ENCODE results near the gene CFP.
"Not testable (repeated sequence)": the region's sequence is repeated elsewhere in the genome, so short reads cannot be mapped to it uniquely, and the experiment has no call there.

Gene CFP

DNA sequence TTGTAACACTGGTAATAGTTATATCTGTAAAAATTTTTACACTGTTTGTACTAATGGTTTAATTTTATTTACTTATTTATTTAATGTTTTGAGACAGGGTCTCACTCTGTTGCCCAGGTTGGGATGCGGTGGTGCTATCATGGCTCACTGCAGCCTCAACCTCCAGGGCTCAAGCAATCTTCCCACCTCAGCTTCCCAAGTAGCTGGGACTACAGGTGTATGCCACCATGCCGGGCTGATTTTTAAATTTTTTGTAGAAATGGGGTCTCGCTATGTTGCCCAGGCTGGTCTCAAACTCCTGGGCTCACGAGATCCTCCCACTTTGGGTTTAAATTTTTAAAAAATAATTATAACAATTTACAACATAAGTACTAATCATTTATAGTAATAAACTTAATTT is 26.6 kb downstream of the CFP start:
- not testable (repeated sequence) for DNase-seq (ENCODE audit: low spot score)

GRCh38 chrX:47597222-47597621 is 32.5 kb downstream of the CFP start:
- DNase-seq (ENCODE audit: low spot score): no peak

GRCh38 chrX:47596256-47596655 is 33.5 kb downstream of the CFP start:
- DNase-seq (ENCODE audit: low spot score): no peak

DNA sequence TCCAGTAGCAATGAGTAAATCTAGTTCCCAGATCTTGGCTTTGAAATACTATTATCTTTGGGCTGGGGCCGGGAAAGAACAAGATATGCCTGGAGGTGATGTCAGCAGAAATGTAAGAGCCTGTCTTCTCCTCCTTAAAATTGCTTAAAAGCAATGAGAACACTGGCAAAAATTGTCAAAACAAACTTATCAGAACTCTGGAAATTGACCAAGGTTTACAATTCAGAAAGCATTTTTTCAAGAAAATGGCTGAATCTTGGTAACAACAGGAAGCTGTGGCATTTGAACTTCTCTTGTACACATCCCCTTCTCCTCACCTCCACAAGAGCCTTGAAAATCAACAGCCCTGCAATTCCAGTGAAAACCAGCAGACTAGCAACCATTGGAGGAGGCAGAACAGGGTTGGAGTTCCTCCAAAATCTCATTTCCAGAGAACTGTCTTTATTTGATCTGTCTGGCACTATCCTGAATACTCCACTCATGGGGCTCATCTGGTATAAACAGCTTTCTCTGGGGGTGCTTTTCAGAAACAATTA is 33.9 kb downstream of the CFP start:
- DNase-seq (ENCODE audit: low spot score): no peak

GRCh38 chrX:47593522-47593921 is 36.2 kb downstream of the CFP start:
- DNase-seq (ENCODE audit: low spot score): no peak

- no peak for DNase-seq (ENCODE audit: low spot score)
Measured at GRCh38 chrX:47590984-47591383, 38.7 kb downstream of the CFP start.

DNA sequence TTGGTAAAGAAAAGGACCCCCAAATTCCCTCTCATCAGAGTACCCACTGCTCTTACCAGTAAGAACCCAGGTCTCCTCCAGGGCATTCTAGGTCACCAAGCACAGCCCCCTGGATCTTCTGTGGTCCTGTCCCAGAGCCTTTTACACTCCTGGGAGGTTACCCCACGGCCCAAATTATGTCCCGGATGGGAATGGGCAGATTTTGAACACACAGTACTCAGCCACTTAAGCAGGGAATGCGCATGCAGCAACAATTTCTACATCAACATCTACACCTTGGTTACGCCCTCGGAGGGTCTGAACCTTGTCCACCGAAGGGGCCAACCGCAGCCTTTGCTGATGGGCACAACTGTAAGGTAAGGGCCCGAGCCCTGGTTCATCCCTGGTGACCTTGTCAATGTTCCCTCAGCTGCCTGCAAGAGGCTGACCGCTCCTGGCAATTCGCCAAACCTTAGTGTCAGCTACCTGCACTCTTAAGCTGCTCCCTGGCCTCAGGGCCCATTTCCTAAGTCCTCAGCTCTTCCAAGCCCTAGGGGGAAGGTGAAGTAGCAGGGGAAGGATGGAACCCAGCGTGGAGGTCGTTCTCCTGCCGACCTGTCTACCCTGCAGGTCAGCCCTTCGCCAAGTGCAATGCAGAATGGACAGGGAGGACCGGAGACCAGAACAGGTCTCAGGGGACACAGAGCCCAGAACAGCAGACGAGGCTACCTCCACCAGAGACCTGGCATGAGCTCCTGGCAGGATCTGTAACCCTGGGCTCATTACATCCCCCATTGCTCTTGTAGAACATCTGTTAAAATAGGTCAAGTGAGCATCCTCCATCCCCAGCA is 41.6 kb downstream of the CFP start:
- no peak for DNase-seq (ENCODE audit: low spot score)

DNA sequence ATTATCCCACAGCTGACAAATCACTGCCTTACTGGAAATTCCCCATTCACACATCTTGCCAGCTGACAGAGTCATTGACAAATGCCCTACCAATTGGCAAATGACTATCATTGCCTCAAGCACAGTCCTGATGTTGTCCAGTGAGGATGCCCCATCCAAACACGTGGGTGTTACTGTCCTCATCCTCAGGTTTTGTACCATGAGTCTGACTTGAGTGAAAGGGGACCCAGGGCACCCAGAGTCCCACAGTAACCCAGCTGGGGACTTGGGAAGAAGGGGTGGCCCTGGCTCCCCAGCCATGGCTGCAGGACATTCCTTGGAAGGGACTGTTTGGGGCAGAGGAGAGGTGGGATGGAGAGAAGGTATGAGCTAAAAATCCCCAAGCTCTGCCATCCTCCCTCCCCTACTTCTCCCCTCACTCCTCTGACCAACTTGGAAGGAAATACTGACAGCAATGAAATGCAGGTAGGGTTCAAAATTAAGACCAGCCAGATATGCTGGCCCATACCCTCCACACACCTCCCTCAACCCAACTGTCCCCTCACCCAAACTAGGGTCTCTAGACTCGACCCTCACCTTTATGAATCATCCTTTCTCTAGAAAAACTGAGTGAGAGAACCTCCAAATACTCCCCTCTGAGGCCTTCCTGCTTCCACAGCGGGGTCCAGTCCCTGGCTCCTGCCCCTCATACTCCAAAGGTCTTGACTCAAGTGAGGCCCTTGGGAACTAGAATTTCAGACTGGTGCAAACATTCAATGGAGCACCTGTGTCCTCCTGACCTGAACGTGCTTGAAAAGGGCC is 42.4 kb downstream of the CFP start:
- DNase-seq (ENCODE audit: low spot score): no peak

DNA sequence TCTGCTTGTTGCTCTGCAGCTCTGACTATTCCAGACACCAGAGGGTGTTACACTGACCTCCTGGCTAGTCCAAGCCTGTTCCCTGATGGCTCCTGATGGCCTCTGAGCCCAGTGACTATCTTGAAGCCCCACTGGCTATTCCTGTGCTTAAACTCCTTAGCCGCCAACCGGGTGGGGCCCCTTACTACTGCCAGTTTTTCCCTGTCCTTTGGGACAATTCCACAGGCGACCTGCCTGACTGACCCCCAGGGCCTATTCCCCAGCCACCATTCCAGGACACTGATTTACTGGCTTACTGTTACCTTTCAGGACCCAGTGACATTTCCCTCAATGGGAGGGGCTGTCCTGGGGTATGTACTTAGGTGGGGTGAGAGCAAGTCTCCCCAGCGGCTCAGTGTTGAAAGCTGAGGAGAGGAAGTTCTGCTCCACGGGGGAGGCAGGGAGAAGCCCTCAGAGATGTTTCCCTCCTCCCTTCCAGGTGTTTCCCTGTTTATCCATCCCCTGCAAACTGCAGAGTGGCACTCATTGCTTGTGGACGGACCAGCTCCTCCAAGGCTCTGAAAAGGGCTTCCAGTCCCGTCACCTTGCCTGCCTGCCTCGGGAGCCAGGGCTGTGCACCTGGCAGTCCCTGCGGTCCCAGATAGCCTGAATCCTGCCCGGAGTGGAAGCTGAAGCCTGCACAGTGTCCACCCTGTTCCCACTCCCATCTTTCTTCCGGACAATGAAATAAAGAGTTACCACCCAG is 43.5 kb downstream of the CFP start:
- DNase-seq (ENCODE audit: low spot score): no peak

DNA sequence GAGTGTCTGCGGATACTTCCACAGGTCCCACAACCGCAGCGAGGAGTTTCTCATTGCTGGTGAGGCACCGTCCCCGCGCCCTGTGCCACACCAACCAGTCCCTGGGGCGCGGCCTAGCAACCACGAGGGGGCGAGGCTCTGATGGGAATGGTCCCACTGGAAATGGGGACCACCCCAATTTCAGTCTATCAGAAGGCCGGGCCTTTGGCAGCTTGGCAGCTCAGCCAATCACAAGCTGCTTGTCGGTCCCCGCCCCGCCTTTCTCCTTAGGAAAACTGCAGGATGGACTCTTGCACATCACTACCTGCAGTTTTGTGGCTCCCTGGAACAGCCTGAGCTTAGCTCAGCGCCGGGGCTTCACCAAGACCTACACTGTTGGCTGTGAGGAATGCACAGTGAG is 44.5 kb downstream of the CFP start:
- no peak for DNase-seq (ENCODE audit: low spot score)

GRCh38 chrX:47584714-47585113 is 45.0 kb downstream of the CFP start:
- DNase-seq (ENCODE audit: low spot score): no peak

- DNase-seq (ENCODE audit: low spot score): no peak
Measured at GRCh38 chrX:47583240-47583861, 46.4 kb downstream of the CFP start.

GRCh38 chrX:47581731-47582647 is 47.7 kb downstream of the CFP start, which contains the start of gene TIMP1:
Gene TIMP1, plus strand, starts transcription at chrX:47582436. Its CDS starts 980 bp downstream, at chrX:47583416.
- peak; percentile 81 for DNase-seq (ENCODE audit: low spot score)

- DNase-seq (ENCODE audit: low spot score): no peak
Measured at GRCh38 chrX:47579537-47579936, 50.2 kb downstream of the CFP start.

DNA sequence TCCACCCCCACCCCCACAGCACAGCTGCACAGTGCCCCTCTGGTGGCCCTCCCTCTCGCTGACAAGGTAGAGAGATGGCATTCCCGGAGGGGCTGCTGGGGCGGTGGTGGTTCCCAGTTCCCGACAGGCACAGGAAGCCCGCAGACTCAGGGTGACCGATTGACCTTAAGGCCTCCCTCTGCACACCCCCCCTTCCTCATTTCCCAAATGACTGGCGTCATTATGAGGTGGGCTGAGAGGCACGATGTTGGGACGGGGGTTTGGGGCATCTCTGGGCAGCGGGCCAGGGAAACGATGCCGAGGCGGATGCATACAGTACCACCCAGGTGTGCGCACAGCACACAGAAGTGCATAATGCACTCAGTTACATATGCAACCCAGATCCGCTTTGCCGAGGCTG is 51.0 kb downstream of the CFP start:
- DNase-seq (ENCODE audit: low spot score): no peak

DNA sequence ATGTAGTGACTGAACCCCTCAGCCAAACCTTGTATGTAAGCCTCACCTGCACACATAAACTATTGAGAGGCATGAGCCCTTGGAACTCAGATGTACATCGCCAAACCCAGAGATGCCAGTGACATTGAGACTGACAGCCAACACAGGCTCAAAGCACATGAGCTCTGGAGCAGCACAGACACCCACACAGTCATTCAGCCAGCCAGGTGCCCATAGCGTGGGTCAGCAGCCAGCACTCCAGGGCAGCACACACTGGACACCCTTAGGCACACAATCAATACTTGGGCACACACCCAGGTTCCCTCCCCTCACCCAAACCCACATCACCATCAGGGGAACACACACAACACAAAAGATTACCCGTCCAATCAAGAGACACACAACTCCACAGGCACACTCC is 51.8 kb downstream of the CFP start:
- DNase-seq (ENCODE audit: low spot score): no peak

DNA sequence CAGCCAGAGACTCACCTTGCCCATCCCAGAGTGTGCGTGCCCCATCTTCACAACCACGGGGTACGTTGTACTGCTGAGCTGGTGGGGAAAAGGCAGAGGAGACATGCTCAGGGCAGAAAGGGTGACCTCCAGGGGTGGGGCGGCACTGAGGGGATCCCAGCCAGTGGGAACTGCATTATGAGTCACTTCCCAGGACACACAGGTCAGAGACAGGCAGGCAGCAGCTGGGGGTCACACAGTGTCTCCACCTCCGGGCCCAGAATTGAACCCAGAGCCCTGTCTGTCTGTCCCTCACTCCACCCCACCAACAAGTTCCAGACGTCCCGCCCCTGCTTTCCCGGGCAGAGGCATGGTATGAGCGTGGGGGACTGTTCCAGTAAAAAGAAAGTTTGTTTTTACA is 52.3 kb downstream of the CFP start:
- no peak for DNase-seq (ENCODE audit: low spot score)

DNA sequence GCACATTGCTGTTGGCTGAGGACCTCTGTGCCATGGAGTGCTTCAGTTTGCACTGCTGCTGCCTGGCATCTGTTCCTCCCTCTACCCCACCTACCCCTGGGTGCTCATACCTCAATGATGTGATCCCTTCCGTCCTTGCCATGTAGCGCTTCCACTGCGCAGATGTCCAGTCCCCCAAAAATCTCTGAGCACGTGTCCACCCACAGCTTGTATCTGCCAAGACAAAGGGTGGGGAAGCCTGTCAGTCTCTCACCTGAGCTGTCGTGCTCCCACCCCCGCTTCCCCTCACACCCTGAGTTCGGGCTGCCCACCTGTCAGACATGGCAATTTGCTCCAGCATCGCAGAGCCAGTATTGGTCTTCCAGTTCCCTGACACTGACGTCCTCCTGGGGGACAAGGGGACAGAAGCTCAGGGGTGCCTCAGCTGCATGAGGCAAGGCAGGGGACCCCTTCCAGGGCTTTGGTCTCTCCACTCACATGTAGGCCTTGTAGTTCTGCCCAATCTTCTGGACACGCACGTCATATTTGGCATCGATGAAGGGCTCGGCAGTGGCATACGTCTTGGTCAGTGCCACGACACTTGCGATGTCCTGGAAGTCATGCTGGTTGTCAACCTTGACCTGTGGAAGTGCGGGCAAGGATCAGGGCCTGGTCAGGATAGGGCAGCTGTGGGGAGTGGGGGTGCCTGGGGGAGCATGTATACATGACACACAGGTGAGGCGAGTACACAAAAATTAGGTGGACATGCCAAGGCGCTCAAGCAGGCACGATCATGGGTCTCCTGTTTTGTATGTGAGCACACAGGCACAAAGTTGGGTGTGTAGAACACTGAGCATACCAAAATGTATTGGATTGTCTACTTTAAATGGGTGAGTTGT is 53.5 kb downstream of the CFP start:
- DNase-seq (ENCODE audit: low spot score): no peak

GRCh38 chrX:47574547-47575301 is 55.0 kb downstream of the CFP start:
- DNase-seq (ENCODE audit: low spot score): no peak
